Measurements from ENCODE around the gene MAP3K15.

DNA sequence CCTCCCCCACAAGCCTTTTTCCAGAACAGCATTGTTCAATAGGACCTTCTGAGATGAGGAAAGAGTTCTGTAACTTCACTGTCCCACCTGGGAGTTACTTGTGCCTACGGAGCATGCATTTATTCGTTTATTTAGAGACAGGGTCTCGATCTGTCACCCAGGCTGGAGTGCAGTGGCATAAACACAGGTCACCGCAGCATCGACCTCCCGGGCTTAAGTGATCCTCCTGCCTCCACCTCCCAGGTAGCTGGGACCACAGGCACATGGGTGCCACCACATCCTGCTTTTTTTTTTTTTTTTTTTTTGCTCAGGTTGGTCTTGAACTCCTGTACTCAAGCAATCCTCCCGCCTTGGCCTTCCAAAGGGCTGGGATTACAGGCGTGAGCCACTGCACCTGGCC lies 2.9 kb downstream of the MAP3K15 start:
- TF ChIP-seq, protein P1, sequence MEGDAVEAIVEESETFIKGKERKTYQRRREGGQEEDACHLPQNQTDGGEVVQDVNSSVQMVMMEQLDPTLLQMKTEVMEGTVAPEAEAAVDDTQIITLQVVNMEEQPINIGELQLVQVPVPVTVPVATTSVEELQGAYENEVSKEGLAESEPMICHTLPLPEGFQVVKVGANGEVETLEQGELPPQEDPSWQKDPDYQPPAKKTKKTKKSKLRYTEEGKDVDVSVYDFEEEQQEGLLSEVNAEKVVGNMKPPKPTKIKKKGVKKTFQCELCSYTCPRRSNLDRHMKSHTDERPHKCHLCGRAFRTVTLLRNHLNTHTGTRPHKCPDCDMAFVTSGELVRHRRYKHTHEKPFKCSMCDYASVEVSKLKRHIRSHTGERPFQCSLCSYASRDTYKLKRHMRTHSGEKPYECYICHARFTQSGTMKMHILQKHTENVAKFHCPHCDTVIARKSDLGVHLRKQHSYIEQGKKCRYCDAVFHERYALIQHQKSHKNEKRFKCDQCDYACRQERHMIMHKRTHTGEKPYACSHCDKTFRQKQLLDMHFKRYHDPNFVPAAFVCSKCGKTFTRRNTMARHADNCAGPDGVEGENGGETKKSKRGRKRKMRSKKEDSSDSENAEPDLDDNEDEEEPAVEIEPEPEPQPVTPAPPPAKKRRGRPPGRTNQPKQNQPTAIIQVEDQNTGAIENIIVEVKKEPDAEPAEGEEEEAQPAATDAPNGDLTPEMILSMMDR (IDR thresholded peaks at IDR 0.05), result no peak
- TF ChIP-seq POLR2A (IDR thresholded peaks at IDR 0.05), result no peak
